Measurements from ENCODE around the gene TMEM89. TPM values are rescaled to one million over a fixed set of nuclear protein-coding genes. Genes with fewer than 3 reads are reported as not detected.

Gene TMEM89
- total and polyA plus RNA-seq, 12 donors = not detected

DNA sequence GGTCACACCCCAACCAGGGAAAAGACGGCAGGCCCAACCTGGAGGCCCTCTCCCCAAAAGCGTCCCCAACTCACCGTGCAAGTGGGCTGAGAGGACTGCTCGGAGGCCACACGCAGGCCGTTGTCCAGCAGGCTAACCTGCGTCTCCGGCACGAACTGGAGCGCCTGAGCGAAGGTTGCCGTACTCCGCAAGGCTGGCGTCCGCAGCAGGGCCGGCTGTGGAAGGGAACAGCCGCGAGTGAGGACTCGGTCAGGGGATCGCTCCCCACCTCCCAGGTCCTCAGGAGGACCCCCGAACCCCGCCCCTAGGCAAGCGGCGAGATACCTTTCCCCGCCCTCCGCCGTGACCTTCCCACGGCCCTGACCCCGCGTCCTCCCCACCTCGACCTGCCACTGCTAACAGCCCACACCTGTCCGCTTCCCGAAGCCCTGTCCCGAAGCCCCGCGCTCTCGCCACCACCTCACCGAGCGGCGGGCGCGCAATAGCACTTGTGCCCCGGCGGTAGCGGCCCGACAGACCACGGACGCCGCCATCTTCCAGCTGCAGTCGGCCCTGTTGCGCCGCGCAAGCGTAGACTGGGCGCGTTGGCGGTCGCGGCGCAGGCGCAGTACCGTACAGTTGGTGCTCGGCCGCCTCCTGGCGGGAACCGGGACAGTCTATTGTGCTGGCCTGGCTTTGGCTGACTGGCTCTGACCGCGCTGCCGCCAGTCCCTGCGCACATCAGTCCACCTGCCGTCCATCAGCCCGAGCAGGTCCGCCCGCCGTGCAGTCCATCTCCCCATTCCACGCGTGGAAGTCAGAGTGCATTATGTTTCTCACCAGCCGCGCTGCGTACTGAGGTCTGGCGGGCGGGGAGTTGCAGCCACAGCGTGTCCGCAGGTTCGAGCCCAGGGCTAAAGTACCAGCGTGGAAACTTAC, 12.2 kb downstream of the TMEM89 start, which contains the start of gene UQCRC1:
TSS of gene UQCRC1 (minus strand) at position 559 of the 918 bp plus-strand sequence. CDS start at position 533, 26 bp downstream.
- ATAC-seq (peak; percentile 99 to 100 (median 100)), DNase-seq (peak; percentile 91 to 94)
- peaks cover 10 to 48% (median 25%) of the 10 kb centered on the region in 9 donors for H3K4me1 ChIP-seq
- TF ChIP-seq, protein P1, sequence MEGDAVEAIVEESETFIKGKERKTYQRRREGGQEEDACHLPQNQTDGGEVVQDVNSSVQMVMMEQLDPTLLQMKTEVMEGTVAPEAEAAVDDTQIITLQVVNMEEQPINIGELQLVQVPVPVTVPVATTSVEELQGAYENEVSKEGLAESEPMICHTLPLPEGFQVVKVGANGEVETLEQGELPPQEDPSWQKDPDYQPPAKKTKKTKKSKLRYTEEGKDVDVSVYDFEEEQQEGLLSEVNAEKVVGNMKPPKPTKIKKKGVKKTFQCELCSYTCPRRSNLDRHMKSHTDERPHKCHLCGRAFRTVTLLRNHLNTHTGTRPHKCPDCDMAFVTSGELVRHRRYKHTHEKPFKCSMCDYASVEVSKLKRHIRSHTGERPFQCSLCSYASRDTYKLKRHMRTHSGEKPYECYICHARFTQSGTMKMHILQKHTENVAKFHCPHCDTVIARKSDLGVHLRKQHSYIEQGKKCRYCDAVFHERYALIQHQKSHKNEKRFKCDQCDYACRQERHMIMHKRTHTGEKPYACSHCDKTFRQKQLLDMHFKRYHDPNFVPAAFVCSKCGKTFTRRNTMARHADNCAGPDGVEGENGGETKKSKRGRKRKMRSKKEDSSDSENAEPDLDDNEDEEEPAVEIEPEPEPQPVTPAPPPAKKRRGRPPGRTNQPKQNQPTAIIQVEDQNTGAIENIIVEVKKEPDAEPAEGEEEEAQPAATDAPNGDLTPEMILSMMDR (IDR thresholded peaks at IDR 0.05) = peak; percentile 59 to 90 (median 80)
- H3K4me3 ChIP-seq = peak within 1 kb of the TSS; percentile 76 to 98 (median 84)
- peak within 1 kb of the TSS; percentile 85 to 99 (median 95) for H3K27ac ChIP-seq
- H3K36me3 ChIP-seq = peaks cover 0 to 40% (median 25%) of the 10 kb centered on the region in 9 donors
- H3K9me3 ChIP-seq = no peaks in the 10 kb centered on the region
- 1% methylated on average over 86 of the region's 86 CpGs for WGBS, 2 donors
- intact Hi-C loops (cut with DNase I) = loop anchor here in 2 of 10 donors (5.0 kb wide), 1 partner anchor 52 kb away; the partner anchor contains the start of gene PFKFB4 (in 2 of the 2)
- no peaks in the 10 kb centered on the region for H3K27me3 ChIP-seq

DNA sequence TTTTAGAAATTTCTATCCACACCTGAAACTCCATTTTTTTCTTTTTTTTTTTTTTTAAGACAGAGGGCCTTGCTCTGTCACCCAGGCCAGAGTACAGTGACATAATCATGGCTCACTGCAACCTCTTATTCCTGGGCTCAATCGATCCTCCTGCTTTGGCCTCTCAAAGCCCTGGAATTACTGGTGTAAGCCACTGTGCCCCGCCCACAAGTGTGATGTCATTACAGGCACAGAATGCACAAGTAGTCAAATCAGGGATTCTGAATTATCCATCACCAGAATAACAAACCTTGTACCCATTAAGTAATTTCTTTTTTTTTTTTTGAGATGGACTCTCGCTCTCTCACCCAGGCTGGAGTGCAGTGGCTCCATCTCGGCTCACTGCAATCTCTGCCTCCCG, 14.1 kb downstream of the TMEM89 start:
- intact Hi-C loops (cut with DNase I) = loop anchor here in 2 of 10 donors (5.0 kb wide), 1 partner anchor 50 kb away; the partner anchor contains the start of gene PFKFB4 (in 2 of the 2)
- 92 to 93% methylated on average over 5 of the region's 5 CpGs for WGBS, 2 donors
- Histone ChIP-seq H3K27ac (no peak overlapping the region), H3K27me3 (no peaks in the 10 kb centered on the region), H3K36me3 (peaks cover 0 to 58% (median 43%) of the 10 kb centered on the region in 9 donors), H3K4me3 (no peak overlapping the region), H3K9me3 (no peaks in the 10 kb centered on the region), H3K4me1 (peaks cover 10 to 61% (median 25%) of the 10 kb centered on the region in 9 donors)
- TF ChIP-seq, protein P1 (IDR thresholded peaks at IDR 0.05) = no peak
- DNase-seq (no peak), ATAC-seq (no peak)

DNA sequence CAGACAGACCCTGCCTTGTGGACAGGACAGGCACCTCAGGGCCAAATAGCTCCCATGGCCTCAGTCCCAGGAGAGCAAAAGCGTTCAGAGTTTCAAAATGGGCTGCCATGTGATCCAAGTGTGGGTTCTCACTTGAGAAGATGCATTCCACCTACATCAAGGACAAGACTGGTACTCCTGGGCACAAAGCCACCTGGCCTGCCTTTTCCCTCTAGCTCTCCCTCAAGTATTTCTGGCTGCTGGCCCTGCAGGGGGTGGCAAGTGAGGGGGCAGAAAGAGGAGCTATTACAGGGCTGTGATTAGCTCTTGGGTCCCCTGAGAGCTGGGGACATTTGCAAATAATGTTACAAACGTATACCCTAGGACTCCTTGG, 20.0 kb downstream of the TMEM89 start:
- intact Hi-C loops (cut with DNase I) = no loop called here
- H3K9me3 ChIP-seq = no peaks in the 10 kb centered on the region
- peaks cover 15 to 92% (median 63%) of the 10 kb centered on the region in 9 donors for H3K36me3 ChIP-seq
- no peaks in the 10 kb centered on the region for H3K27me3 ChIP-seq
- peak; percentile 77 for DNase-seq
- H3K27ac ChIP-seq = peak overlapping the region in 8 of 10 donors; percentile 33 to 93 (median 86)
- ATAC-seq = peak in 6 of 8 donors; percentile 10 to 32 (median 24)
- TF ChIP-seq, protein P1 (IDR thresholded peaks at IDR 0.05) = no peak
- WGBS, 2 donors = 24 to 38% methylated on average over 2 of the region's 2 CpGs
- no peak overlapping the region for H3K4me3 ChIP-seq
- H3K4me1 ChIP-seq = peaks cover 32 to 92% (median 60%) of the 10 kb centered on the region in 9 donors

Measured in heart right ventricle (tissue), 16 donors.